ENCODE results near the gene ETFA.

Gene ETFA

DNA sequence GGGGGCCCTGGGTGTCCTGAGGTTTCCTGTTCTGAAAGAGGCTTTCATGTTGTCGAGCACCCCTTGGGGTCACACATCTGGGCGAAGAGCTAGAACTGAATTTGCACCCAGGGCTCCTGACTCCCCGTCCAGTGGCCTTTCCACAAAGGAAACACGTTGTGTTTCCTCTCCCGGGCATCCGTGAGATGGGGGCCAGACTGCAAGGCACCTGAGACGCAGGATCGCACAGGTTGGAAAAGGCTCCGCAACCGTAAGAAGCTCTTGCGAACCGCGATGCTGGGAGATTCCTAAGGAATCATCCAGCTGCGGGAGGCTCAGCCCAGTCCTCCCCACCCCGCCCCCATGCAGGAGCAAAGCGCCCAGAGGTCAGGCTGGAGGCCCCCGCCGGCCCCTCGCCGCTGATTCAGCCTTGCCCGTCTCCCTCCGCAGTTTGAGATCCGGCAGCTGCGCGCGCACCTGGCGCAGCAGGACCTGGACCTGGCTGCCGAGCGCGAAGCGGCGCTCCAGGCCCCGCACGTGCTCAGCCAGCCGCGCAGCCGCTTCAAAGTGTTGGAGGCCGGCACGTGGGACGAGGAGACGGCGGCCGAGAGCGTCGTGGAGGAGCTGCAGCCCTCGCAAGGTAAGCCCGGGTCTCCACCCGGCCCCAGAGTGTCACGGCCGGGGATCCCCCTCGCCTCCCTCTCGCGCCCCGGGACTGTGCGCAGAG lies 119.6 kb downstream of the ETFA start:
- DNase-seq = no peak

DNA sequence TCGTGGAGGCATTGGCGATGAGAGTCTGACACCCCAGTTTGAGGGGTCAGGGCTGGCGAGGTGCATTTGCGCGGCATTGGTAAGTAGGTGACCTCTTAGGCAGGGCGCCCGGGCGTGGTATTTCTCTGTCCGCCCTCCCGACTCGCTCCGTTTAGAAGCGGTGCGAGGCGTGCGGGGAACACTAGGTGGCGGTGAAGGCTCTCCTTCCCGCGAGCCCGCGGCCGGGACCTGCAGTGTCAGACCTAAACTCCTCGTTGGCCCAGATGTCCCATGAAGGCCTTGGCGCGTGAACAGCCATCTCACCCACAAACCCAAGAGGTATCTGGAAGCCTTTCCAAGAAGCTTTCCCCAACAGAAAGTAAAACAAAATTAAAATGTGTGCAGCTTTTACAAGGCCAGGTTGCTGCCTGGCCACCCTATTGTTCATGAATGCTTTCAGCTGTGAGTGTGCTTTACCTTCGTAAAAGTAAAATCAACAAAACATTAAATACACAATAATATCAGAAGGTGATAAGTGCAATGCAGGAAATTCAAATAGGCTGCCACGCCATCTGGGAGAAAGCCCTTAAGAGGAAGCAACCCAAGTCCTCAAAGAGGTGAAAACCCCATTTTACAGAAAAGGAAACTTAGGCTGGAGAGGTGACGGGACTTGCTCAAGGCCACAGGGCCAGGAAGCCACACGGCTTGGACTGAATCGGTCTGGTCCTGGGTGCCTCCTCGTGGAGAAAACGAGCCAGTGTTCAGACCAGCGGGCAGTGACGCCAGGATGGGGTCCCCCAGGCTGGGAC lies 120.3 kb downstream of the ETFA start:
- DNase-seq = peak; percentile 86

DNA sequence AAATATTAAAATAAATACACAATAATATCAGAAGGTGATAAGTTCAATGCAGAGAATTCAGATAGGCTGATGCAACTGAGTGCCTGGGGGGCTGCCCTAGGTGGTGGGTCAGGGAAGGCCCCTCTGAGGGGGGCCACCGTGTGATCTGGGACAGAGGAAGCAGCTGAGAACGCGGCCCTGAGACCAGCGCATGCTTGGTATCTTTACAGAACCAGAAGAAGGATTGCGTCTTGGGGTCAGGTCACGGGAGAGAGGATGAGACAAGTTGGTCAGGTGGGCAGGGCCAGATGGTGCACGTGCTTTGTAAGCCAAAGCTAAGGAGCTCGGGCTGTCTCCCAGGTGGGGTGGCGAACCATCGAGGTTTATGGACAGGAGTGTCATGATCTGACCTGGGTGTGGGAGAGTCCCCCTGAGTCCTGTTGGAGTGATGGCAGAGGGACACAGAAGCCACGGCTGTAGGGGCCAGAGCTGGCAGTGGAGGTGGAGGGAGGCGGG lies 121.2 kb downstream of the ETFA start:
- DNase-seq = no peak

DNA sequence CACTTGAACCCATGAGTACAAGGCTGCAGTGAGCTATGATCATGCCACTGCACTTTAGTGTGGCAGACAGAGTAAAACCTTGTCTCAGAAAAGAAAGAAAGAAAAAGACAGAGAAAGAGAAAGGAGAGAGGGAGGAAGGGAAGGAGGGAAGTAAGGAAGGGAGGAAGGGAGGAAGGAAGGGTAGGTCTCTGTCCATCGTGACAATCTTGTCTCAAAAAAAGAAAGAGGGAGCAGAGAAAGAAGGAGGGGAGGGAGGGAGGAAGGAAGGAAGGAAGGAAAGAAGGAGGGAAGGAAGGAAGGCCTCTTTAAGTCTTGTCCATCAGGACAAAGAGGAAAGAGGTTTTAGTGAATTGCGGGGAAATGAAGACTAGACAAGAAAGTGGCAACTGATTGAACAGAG lies 122.2 kb downstream of the ETFA start:
- DNase-seq = no peak

DNA sequence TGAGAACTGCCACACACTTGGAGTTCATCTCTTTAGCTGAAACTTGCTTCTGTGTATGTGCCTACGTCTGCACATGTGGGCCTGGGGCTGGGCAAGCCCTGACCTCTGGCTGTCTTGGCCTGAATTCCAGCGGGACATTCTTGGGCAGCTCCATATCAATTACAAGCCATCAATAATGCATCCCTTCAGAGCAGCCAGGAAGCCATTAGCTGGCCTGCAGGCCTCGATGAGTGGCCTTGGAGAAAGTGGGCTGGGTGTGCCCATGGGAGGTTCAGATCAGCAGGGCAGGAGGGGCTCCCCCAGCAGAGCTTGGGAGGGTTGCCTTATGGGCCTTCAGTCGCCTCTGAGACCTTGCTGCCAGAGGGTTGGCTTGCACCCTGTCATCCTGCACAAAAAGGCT lies 124.1 kb downstream of the ETFA start:
- no peak for DNase-seq

DNA sequence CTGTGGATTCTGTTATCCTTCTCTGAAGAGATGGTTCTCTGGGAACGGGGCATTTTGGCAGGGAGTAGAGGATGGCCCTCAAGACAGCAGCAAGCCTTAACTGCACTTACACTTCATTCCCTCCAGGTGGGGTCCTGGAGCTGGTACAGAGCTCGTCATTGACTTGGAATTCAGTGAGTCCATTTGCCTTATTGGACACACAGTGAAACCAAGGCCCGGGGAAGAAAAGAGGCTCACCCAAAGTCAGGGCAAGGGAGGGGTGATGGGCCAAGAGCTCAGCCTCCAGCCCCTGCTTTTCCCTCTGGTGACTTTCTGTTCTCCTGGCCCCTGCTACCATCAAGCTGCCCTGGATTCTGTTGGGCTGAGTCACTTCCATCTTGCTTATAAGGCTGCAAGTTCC lies 125.6 kb downstream of the ETFA start:
- DNase-seq = peak; percentile 43

DNA sequence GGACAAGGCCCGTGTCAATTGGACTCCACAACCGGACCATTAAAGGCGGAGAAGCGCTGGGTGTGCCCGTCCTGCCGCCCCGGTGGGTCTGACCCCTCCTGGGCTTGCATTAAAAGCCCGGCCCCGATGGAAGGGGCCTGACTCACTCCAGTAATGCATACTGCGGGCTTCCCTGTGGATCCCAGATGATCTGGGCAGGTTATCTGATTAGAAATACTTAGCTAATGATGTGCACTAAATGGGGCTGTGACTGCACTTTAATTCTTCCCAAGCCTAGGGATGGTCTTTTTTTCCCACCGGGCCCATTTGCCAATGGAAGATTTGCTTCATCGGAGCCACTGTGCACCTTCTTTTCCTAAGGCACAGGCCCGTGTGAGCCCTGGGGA lies 126.6 kb downstream of the ETFA start:
- DNase-seq = no peak

DNA sequence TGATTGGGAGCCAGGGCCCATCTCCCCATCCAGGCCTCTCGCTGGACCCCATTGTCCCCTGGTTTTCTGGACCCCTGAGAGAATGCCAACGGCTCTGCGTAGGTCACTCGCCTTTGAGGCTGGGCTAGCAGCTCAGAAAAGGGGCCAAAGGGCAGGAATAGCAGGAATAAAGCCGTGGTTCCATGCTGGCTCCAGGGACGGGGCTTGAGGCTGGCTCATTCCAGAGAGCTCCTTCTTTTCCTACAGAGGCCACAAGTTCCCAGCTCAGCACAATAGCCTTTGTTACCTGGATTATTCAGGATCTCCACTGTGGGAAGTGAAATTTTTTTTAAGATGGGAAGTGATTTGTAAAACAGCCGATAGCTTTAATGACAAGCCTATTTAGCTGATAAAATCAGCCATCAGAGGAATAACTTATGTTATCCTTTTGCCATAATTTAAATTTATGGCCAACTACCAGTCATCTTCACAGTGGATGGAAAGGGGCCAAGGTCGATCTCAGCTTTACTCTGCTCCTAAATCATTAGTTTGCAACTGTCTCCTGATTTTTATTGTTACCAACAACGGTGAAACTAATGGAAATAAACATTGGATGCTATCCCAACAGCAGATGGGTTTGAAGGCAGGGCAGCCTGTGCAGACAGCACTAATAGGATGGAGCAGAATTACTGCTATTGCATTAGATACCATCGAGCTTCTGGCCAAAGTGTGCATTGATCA lies 127.2 kb downstream of the ETFA start:
- DNase-seq = no peak

DNA sequence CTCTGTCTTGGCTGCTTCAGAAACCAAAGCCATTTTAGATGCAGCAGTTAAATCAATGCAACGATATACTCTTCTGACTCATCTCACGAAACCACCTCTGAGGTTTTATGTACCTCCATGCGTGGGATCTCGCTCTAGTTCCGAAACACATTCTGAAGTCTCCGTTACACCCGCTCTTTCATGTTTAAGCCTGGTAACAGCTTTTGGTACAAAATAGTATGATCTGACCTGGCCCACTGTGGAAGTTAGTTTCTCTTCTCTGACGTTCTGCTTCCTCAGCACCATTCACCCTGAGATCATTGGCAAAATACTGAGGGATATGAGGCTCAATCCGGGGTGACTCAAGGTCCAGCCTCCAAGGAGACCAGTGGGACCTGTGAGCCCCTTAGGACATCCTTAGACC lies 129.6 kb downstream of the ETFA start:
- peak; percentile 93 for DNase-seq

DNA sequence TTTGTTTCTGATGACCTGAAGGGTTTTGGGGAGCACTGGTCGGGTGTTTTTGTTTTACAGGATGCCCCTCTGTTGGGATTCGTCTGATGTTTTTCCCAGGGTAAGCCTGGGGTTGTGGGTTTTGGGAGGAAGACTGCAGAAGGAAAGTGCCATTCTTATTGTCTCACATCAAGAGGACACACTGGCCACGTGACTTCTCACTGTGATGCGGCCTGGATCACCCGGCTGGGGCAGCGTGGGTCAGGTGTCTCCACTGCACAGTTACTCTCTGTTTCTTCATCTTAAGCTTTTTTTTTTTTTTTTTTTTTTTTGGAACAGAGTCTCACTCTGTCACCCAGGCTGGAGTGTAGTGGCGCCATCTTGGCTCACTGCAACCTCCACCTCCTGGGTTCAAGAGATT lies 130.9 kb downstream of the ETFA start:
- no peak for DNase-seq

DNA sequence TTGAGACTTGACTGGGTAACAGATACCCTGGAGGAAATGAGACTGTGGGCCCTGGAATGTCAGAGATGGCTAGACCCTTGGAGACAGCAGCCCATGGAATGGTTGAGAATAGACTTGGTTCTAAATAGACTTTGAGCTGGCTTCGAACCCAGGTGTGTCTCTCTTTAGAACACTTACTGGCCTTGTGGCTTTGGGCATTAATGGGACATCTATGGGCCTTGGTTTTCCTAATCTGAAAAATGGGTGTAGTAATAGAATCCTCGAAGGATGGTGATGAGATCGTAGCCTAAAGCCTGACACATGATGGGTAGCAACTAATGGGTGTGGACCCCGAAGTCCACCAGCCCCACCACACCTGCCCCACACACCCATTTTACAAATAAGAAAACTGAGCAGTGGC lies 132.2 kb downstream of the ETFA start:
- no peak for DNase-seq

DNA sequence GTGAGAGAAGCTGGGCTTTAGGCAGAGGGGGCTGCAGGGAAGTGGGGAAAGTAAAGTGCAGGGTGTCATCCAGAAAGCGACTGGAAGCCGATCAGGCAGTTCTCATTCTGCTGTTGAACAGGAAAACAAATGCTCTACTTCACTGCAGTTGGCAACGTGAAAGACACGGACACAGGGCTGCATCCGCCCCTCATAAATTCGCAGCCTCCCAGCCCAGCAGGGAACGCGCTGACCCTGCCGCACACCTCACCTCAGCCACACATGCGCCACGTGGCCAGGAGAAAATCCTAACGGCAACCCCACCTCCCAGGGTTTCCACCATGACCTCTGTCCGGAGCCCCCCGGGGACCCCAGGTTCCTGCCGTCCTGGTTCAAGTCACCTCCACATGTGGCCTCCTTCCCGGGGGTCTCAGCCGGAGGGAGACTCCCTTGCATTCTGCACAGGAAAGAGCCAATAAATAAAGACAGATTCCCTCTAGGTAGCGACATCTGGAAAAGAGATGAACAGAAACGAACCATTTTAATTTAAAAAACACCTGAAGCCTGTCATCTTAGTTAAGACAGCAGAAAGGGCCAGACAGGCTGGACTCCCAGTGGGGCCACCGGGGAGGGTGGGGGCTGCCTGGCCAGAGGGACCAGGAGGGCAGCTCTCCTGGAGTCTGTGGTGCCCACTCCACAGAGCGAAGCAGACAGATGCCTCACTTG lies 132.8 kb downstream of the ETFA start:
- no peak for DNase-seq

DNA sequence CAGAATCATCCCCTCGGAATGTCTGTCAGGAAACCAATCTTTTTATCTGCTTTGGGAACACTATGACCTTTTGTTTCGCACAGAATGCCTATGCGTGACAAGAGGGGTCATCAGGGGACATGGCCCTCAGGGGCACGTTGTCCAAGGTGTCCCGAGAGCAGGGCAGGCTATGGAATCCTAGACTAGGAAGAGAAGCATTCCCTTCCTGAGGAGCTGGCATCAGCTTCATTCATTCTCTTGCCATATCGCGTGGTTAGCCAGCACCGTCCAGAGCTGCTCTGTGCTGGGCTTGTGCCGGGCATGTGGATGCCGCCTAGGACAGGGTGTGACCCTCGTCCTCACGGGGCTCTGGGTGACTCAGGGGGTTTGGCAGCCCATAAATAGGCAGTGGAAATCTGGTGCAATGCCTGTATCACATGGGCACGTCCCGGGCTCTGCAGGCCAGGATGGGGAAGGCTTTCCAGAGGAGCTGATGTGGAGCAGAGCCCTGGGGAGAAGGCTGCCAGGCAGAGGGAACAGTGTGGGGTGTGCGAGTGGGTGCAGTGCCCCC lies 133.7 kb downstream of the ETFA start:
- no peak for DNase-seq

DNA sequence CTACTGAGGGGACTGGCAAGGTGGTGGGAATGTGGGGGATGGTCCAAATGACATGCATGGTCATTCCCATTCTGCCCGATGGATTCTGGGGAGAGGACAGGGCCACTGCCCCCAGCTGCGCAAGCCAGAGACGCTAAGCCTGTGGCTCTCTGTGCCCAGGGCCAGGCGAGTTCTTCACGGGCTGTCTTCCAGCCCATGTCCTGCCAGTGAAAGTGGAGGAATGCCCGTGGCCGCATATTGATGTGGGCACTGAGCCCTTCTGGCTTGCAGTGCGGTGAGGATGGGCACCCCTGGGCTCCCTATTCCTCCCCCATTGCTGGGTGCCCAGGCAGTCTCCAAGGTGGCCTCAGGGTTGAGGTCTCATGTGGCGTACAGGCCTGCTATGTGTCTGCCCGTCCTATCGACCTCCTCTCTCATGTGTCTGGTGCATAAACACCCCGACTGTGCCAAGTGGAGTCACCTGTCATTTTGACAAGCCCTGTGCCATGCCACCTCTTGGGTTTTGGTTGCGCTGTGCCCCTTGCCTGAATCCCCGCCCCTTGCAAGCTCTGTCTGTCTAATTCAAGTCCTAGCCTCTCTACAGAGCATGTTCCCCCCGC lies 134.7 kb downstream of the ETFA start:
- no peak for DNase-seq

DNA sequence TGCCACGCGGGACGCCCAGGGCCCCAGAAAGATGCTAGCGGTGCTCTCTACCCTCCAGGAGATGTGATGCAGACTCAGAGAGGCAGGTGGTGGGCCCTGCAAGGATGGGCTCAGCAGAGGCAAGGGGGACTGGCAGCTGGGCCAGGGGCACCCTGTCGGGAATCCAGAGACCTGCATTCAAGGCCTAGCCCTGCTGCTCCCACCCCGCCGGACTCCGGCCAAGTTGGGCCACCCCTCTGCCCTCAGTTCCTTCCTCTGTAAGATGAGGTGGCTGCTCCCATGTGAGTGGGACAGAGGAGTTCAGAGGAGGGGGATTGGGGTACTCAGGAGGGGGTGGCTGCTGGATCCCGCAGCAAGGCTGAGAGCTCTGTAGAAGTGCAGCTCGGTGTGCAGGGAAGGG lies 135.2 kb downstream of the ETFA start:
- DNase-seq = no peak

DNA sequence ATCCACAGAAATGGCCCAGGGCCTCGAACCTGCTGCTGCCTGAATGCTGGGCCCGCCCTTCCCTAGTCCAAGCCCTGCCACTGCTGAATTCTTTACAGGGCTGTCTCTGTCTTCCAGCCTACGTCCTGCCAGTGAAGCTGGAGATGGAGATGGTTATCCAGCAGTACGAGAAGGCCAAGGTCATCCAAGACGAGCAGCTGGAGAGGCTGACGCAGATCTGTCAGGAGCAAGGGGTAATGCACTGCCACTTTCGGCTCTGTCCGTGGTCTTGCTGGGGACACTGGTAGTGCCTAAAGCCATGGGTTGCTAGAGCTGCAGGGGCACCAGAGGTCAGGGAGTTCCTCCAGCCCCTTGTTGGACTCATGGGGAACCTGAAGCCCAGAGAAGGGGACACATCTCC lies 135.8 kb downstream of the ETFA start:
- no peak for DNase-seq

DNA sequence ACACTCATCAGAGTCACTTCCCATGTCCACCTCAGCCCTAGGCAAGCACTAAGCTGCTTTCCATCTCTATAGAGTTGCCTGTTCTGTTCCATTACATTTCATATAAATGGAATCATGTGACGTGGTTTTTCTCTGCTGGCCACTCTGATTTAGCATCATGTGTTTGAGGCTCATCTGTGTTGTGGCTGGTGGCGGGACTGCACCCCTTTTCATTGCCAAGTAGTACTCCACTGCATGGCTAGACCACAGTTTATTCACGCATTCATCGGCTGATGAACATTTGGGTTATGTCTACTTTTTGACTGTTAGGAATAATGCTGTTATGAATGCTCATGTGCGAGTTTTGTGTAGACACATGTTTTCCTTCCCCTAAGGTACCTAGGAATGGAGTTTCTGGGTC lies 136.6 kb downstream of the ETFA start:
- DNase-seq = no peak

DNA sequence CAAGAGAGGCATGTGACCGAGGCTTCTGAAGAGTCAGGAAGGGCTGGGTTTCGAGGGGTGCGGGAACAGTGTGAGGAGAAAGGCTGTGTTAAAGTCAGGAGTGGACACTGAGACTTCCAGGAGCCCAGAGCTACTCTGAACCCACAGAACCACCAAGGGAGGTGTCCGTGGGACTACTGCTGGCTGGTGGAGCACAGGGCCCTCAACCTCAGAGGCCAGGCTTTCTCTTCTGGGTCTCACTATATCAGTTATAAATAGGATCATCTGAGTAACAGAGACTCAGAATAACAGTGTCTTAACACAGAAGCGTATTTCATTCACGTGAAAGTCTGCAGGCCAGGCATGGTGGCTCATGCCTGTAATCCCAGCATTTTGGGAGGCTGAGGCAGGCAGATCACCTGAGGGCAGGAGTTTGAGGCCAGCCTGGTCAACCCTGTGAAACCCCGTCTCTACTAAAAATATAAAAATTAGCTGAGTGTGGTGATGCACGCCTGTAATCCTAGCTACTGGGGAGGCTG lies 137.9 kb downstream of the ETFA start:
- no peak for DNase-seq

DNA sequence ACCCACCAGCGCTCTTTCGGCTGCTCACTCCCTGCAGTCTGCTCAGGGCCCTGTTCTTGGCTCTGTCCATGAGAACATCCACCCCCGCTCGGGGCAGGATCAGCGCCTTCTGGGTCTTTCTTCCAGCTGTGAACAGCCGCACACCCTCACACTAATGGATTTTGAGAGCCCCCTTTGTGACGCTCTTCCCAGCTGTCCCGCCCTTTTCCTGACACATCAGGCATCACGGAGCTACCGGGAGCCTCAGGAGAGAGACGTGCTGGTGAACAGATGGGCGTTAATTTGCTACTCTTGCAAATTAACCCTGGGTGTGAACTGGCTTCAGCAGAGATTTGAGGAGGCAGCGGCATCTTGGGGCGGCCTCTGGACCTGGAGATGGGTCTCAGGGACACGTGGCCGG lies 138.5 kb downstream of the ETFA start:
- no peak for DNase-seq

DNA sequence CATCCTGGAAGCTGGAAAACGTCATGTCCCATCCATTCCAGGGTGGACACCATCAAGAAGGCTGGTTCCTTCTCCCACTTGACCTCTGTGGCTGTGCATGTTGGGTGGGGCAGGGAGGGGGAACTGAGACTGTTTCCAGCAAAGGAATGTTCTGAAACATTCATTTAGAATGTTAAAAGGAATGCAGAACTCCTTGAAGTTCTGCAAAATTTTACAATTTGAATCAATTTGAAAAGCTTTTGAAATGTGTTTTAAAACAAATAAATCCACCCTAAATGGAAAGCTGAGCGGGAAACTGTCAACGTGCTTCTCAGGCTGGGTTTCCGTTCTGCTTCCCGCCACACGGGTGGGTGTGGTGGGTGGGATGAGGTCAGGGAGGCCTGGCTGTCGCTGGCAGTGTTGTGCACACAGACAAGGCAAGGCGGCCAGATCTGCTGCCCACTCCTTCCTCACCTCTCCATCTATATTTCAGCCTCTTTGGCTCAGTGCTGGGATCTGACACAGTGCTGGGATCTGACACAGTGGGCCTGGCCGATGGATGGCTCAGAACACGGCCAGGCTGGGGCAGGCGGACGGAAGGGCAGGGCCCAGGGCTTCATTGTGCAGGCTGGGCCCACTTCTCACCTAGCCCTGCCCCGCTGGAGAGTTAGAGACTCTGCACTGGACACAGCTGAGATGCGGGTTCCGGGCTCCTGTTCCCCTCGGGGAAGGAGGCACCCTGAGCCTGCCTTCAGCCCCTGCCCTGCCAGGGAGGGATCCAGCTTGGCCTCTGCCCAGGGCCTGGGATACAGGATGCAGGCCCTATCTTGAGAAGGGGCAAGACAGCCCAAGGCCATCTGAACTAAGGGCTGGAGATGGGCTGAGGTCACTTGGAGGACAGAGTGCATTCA lies 141.1 kb downstream of the ETFA start:
- no peak for DNase-seq

DNA sequence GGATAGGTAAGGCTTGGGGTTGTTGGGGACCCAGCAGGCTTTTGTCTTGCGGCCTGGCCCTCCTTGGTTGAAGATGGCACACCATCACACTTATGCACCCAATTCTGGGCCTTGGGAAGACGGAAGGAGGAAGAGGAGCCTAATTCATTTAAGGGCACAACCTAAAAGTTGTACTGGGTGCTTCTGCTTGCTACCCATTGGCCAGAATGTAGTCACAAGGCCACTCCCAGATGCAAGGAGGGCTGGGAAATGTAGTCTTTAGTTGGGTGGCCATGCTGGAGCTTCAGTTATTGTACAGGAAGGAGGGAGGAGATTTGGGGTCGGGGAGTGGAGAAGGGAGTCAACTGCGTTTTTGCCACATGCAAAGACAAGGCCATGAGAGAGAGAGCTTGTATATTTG lies 142.3 kb downstream of the ETFA start:
- DNase-seq = peak; percentile 41

All from activated CD4-positive, alpha-beta T cell treated with anti-CD3 and anti-CD28 coated beads, Interleukin-10, Interleukin-2, amounts not matched to agents 100 ng/mL and 50 ng/mL, durations not matched to agents 16 hours and 8 hours (primary cell).